GM12878 (cell line): ENCODE results near the gene CCDC195. TPM values are rescaled to one million over a fixed set of nuclear protein-coding genes. Genes with fewer than 3 reads are reported as not detected.

Source experiments
- ATAC-seq: fragments of 200-7000 bp; cut with Tn5 transposase; 3 replicates; pipeline ENCODE4 v1.9.1; 2020; ENCODE audit warnings: mild to moderate bottlenecking, moderate library complexity
- BruUV-seq: library from RNA; stranded (reverse); fragments of 400-500 nt; replicated peaks from 2 replicates; lab custom pipeline; 2021; lab: Mats Ljungman, UMichigan
- CTCF ChIA-PET: fragments of 300-600 bp; sonication (Branson Sonifier 250); formaldehyde crosslinking; extraction: SDS; loops from one replicate; lab custom pipeline; 2021; ENCODE audit warnings: inconsistent platforms; lab: Yijun Ruan, JAX
- POLR2A ChIA-PET: fragments of 350-600 bp; formaldehyde crosslinking; extraction: SDS; loops from one replicate; lab custom pipeline; 2021; ENCODE audit warnings: inconsistent platforms; lab: Charles Lee
- RAD21 ChIA-PET: fragments of 300-600 bp; sonication (Branson Sonifier 250); formaldehyde crosslinking; loops from one replicate; lab custom pipeline; 2023; ENCODE audit warnings: antibody characterized with exemption; ENCODE audit not compliant: unreplicated experiment; lab: Charles Lee
- SMC1A ChIA-PET: fragments of 300-600 bp; sonication (Branson Sonifier 250); formaldehyde crosslinking; loops from one replicate; lab custom pipeline; 2023; ENCODE audit not compliant: unreplicated experiment, uncharacterized antibody; lab: Charles Lee
- DNase-seq: peaks from one replicate; pipeline ENCODE4 v3.0.0-alpha.2; 2011; ENCODE audit warnings: low read depth, low spot score
- FAIRE-seq: peaks from 3 replicates; lab custom pipeline; 2011; peaks lifted over from hg19 to GRCh38; lab: Jason Lieb, UNC
- H2AFZ ChIP-seq: 2 replicates; pipeline ENCODE4 v1.6.0; 2011; ENCODE audit warnings: low read depth, low read length, control low read depth; ENCODE audit not compliant: control insufficient read depth
- H3K27ac ChIP-seq: 2 replicates; pipeline ENCODE4 v1.5.1; 2011; ENCODE audit warnings: control low read depth; ENCODE audit not compliant: control insufficient read depth, insufficient read depth
- H3K27me3 ChIP-seq, 2 experiments: replicated peaks in 1 of 2; 2 replicates each; pipeline versions ENCODE4 v1.6.0 to v1.6.1; 2011; ENCODE audit warnings: low read length in 1 of 2; ENCODE audit not compliant: control insufficient read depth in 2 of 2, insufficient read depth in 2 of 2
- H3K36me3 ChIP-seq, 2 experiments: 2 replicates each; pipeline ENCODE4 v1.5.1; 2011; ENCODE audit warnings: low read length in 1 of 2; ENCODE audit not compliant: control insufficient read depth in 2 of 2, insufficient read depth in 2 of 2
- H3K4me1 ChIP-seq: 2 replicates; pipeline ENCODE4 v1.6.1; 2011; ENCODE audit warnings: mild to moderate bottlenecking, low read length, moderate library complexity, mixed read lengths; ENCODE audit not compliant: control insufficient read depth, insufficient read depth
- H3K4me2 ChIP-seq: 2 replicates; pipeline ENCODE4 v1.6.0; 2011; ENCODE audit warnings: control low read depth; ENCODE audit not compliant: control insufficient read depth, insufficient read depth
- H3K4me3 ChIP-seq: fragments of 200-600 bp; sonication (generic); 2 replicates; pipeline ENCODE4 v1.5.1; 2016
- H3K79me2 ChIP-seq: 2 replicates; pipeline ENCODE4 v1.6.0; 2011; ENCODE audit warnings: low read length; ENCODE audit not compliant: control insufficient read depth, insufficient read depth
- H3K9ac ChIP-seq: 2 replicates; pipeline ENCODE4 v1.8.0; 2011; ENCODE audit warnings: low read length, control low read depth, mixed read lengths; ENCODE audit not compliant: control insufficient read depth, insufficient read depth
- H3K9me3 ChIP-seq: replicated peaks from 3 replicates; pipeline ENCODE4 v1.5.1; 2011; ENCODE audit warnings: mild to moderate bottlenecking, low read length; ENCODE audit not compliant: control insufficient read depth, insufficient read depth
- H4K20me1 ChIP-seq: 2 replicates; pipeline ENCODE4 v1.6.0; 2011; ENCODE audit not compliant: control insufficient read depth, insufficient read depth
- CEBPZ ChIP-seq: fragments of 150-350 bp; IDR thresholded peaks from 2 replicates; pipeline ENCODE4 v1.6.1; 2016; ENCODE audit warnings: low read depth, low read length
- CREM ChIP-seq: IDR thresholded peaks from 2 replicates; pipeline ENCODE4 v1.6.1; 2014; ENCODE audit warnings: antibody characterized with exemption, low read depth
- E2F4 ChIP-seq: IDR thresholded peaks from 2 replicates; pipeline ENCODE4 v1.6.1; 2012; ENCODE audit warnings: low read depth, low read length, improper control_type of control experiment
- KAT2A ChIP-seq: conservative IDR thresholded peaks from 2 replicates; pipeline ENCODE4 v1.6.1; 2011; ENCODE audit warnings: low read depth, low read length; ENCODE audit not compliant: control insufficient read depth
- KDM1A ChIP-seq: fragments of 200-600 bp; sonication (generic); IDR thresholded peaks from 2 replicates; pipeline ENCODE4 v1.6.1; 2016; ENCODE audit warnings: borderline replicate concordance
- NFYB ChIP-seq: IDR thresholded peaks from 2 replicates; pipeline ENCODE4 v1.6.1; 2011; ENCODE audit warnings: low read depth, mild to moderate bottlenecking, low read length, improper control_type of control experiment, moderate library complexity; ENCODE audit not compliant: insufficient read depth
- POLR2AphosphoS5 ChIP-seq: IDR thresholded peaks from 2 replicates; pipeline ENCODE4 v1.6.1; 2011; ENCODE audit warnings: mild to moderate bottlenecking, low read length, inconsistent platforms
- SMAD1 ChIP-seq: fragments of 450-650 bp; IDR thresholded peaks from 2 replicates; pipeline ENCODE4 v1.6.1; 2018; ENCODE audit warnings: mild to moderate bottlenecking, low read depth; ENCODE audit not compliant: partially characterized antibody
- TBL1XR1 ChIP-seq: IDR thresholded peaks from 2 replicates; pipeline ENCODE4 v1.6.1; 2012; ENCODE audit warnings: low read depth, low read length, improper control_type of control experiment
- WGBS: methylation state at CpG from one replicate; pipeline ENCODE4 v1.1.6; 2016; ENCODE audit warnings: low lambda C conversion rate; ENCODE audit not compliant: insufficient replicate concordance, insufficient coverage; ENCODE audit errors: missing lambda C conversion rate; 5-methylcytosine and 5-hydroxymethylcytosine counted together
- in situ Hi-C: fragments of 300-500 bp; cut with MboI; formaldehyde crosslinking; loops from 9 replicates; pipeline ENCODE4 v1.14.3; 2018; ENCODE audit warnings: mixed read lengths
- intact Hi-C: fragments of 100-400 bp; cut with micrococcal nuclease; formaldehyde crosslinking; loops from one replicate; pipeline ENCODE4 v1.14.2; 2022; ENCODE audit not compliant: unreplicated experiment
- polyA plus RNA-seq, 11 experiments: library from polyadenylated mRNA; depleted of rRNA in 4 of 11; unstranded in 6 of 11; stranded (reverse) in 5 of 11; fragments of >200 nt; fragmentation: Nextera tagmentation in 4 of 11; fragmentation: Illumina TruSeq in 1 of 11; extraction: Ambion mirVana in 4 of 11; extraction: Trizol in 1 of 11; gene quantifications; 1 replicate in 1 of 11; 2 replicates in 10 of 11; pipeline versions ENCODE4 v1.2.1 to v1.2.3, GENCODE V29; 2011 to 2016; ENCODE audit warnings: inconsistent platforms in 2 of 11, missing spikeins in 2 of 11, low read depth in 1 of 11
- total RNA-seq, 4 experiments: library from RNA; depleted of rRNA in 3 of 4; stranded (reverse); fragments of >200 nt in 3 of 4; fragmentation: Illumina TruSeq in 1 of 4; extraction: Trizol in 1 of 4; gene quantifications; 2 replicates each; pipeline versions ENCODE4 v1.2.1 to v1.2.3, GENCODE V29; 2013 to 2021

Gene CCDC195
- total and polyA plus RNA-seq, 10 of the 15 experiments (the other 5 are each of a cell fraction or from before 2014, with no cell fraction given), result not detected

GRCh38 chr2:224764565-224765236 lies 48.5 kb upstream of the CCDC195 start:
- no peak overlapping the region; the same call in 1 of the 2 replicates for H2AFZ ChIP-seq
- 0 out of 2 replicates have a peak overlapping the region, but pooled peaks have one; percentile 25 for H3K4me2 ChIP-seq
- CTCF ChIA-PET, result interaction anchor here (0.8 to 2.0 kb wide), 4 partner anchors 13 to 771 kb away, joined by 3 to 5 read pairs (median 4); no protein-coding TSS in a partner anchor
- no peak overlapping the region for H3K4me3 ChIP-seq
- H3K4me1 ChIP-seq, result peaks cover 13% of the 10 kb centered on the region
- no peak for TF ChIP-seq E2F4
- 0 out of 2 replicates have a peak, but pooled peaks have one; percentile 4 for TF ChIP-seq POLR2AphosphoS5
- FAIRE-seq (peak; percentile 13), DNase-seq (peak; percentile 15), ATAC-seq (peak; percentile 69)
- RAD21 ChIA-PET, result no interaction called here
- 37% methylated on average over 2 of the region's 2 CpGs for whole genome bisulfite sequencing
- H3K9me3 ChIP-seq, result peaks cover 2% of the 10 kb centered on the region; the same call in 2 of the 3 replicates
- H3K36me3 ChIP-seq, result peaks cover 11 to 46% of the 10 kb centered on the region in 2 experiments
- H4K20me1 ChIP-seq, result no peaks in the 10 kb centered on the region
- H3K27me3 ChIP-seq, result no peaks in the 10 kb centered on the region
- intact Hi-C loops (no loop called here), in situ Hi-C loops (no loop called here)
- no peaks in the 10 kb centered on the region for H3K79me2 ChIP-seq
- POLR2A ChIA-PET, result no interaction called here
- no peak overlapping the region for H3K9ac ChIP-seq
- SMC1A ChIA-PET, result interaction anchor here (1.1 to 1.9 kb wide), 5 partner anchors 11 to 113 kb away, joined by 3 to 8 read pairs (median 5); no protein-coding TSS in a partner anchor
- peak overlapping the region; percentile 44; the same call in 1 of the 2 replicates for H3K27ac ChIP-seq
- no TSS peak for BruUV-seq

GRCh38 chr2:224757934-224758548 lies 41.9 kb upstream of the CCDC195 start:
- H3K9ac ChIP-seq, result no peak overlapping the region
- no peaks in the 10 kb centered on the region for H3K4me1 ChIP-seq
- in situ Hi-C loops, result no loop called here
- no peaks in the 10 kb centered on the region for H4K20me1 ChIP-seq
- FAIRE-seq (no peak), ATAC-seq (no peak), DNase-seq (no peak)
- no peak overlapping the region for H2AFZ ChIP-seq
- TF ChIP-seq TBL1XR1 (no peak), CREM (no peak), KAT2A (no peak), KDM1A (no peak), NFYB (no peak), SMAD1 (no peak), CEBPZ (peak; percentile 13; the same call in 1 of the 2 replicates)
- ChIA-PET POLR2A (no interaction called here), CTCF (no interaction called here), RAD21 (no interaction called here), SMC1A (no interaction called here)
- BruUV-seq, result no TSS peak
- peaks cover 11% of the 10 kb centered on the region; the same call in 2 of the 3 replicates for H3K9me3 ChIP-seq
- intact Hi-C loops, result no loop called here
- no peak overlapping the region for H3K4me3 ChIP-seq
- no peak overlapping the region for H3K4me2 ChIP-seq
- H3K27me3 ChIP-seq, result no peaks in the 10 kb centered on the region
- 89% methylated on average over 3 of the region's 3 CpGs for WGBS
- no peak overlapping the region for H3K27ac ChIP-seq
- peaks cover 2 to 9% of the 10 kb centered on the region in 2 experiments; a peak in 2 of 4 replicates for H3K36me3 ChIP-seq
- H3K79me2 ChIP-seq, result no peaks in the 10 kb centered on the region
